ELR (cell line): ENCODE measurements around the gene IFNA13.
"Not testable (repeated sequence)": the region's sequence is repeated elsewhere in the genome, so short reads cannot be mapped to it uniquely, and the experiment has no call there.

Experiments used
- DNase-seq: peaks from one replicate; pipeline ENCODE4 v3.0.0-alpha.2; 2015; ENCODE audit warnings: low read depth

IFNA13 gene

GRCh38 chr9:21367957-21368356 lies at the start of gene IFNA13:
TSS of gene IFNA13 (minus strand) at chr9:21368057. CDS start at chr9:21368010, 47 bp downstream.
- no peak for DNase-seq

GRCh38 chr9:21415493-21416267 lies 47.8 kb upstream of the IFNA13 start:
- DNase-seq, result no peak

GRCh38 chr9:21414220-21414940 lies 46.5 kb upstream of the IFNA13 start:
- DNase-seq, result no peak

GRCh38 chr9:21413624-21414023 lies 45.8 kb upstream of the IFNA13 start:
- DNase-seq, result peak; percentile 26

- no peak for DNase-seq
Observed at GRCh38 chr9:21413151-21413550, 45.3 kb upstream of the IFNA13 start.

GRCh38 chr9:21412107-21412506 lies 44.2 kb upstream of the IFNA13 start:
- no peak for DNase-seq

- DNase-seq, result no peak
Observed at GRCh38 chr9:21408817-21409216, 41.0 kb upstream of the IFNA13 start, which contains the start of gene IFNA8. TSS of gene IFNA8 (plus strand) at chr9:21409117. CDS start at chr9:21409177, 60 bp downstream.

- DNase-seq, result no peak
Observed at GRCh38 chr9:21404146-21404545, 36.3 kb upstream of the IFNA13 start.

- no peak for DNase-seq
Observed at GRCh38 chr9:21402386-21403251, 34.8 kb upstream of the IFNA13 start.

GRCh38 chr9:21399956-21400355 lies 32.1 kb upstream of the IFNA13 start:
- DNase-seq, result no peak

- DNase-seq, result no peak
Observed at GRCh38 chr9:21398955-21399489, 31.2 kb upstream of the IFNA13 start.

- peak; percentile 42 for DNase-seq
Observed at GRCh38 chr9:21395778-21396717, 28.2 kb upstream of the IFNA13 start.

GRCh38 chr9:21392270-21392669 lies 24.4 kb upstream of the IFNA13 start:
- peak; percentile 67 for DNase-seq

GRCh38 chr9:21385131-21385670 lies 17.3 kb upstream of the IFNA13 start, which contains the start of gene IFNA2:
TSS of gene IFNA2 (minus strand) at chr9:21385398. CDS start at chr9:21385329, 69 bp downstream.
- DNase-seq, result no peak

GRCh38 chr9:21383627-21384026 lies 15.8 kb upstream of the IFNA13 start:
- no peak for DNase-seq

- no peak for DNase-seq
Observed at GRCh38 chr9:21381448-21382339, 13.8 kb upstream of the IFNA13 start.

GRCh38 chr9:21371467-21371866 lies 3.6 kb upstream of the IFNA13 start:
- not testable (repeated sequence) for DNase-seq

GRCh38 chr9:21367169-21367568 lies 688 bp downstream of the IFNA13 start:
- DNase-seq, result not testable (repeated sequence)

- no peak for DNase-seq
Observed at GRCh38 chr9:21362287-21362686, 5.6 kb downstream of the IFNA13 start.
